Activated CD8-positive, alpha-beta memory T cell treated with anti-CD3 and anti-CD28 coated beads, Interleukin-2, amount 50 U/mL, for 24 hours (primary cell): ENCODE results near the gene ZACN.

ENCODE experiments used
- DNase-seq: peaks from one replicate; pipeline ENCODE4 v3.0.0-alpha.2; 2020; ENCODE audit errors: extremely low read depth

The ZACN gene

GRCh38 chr17:76102944-76103273, 23.9 kb downstream of the ZACN start:
- no peak for DNase-seq

DNA sequence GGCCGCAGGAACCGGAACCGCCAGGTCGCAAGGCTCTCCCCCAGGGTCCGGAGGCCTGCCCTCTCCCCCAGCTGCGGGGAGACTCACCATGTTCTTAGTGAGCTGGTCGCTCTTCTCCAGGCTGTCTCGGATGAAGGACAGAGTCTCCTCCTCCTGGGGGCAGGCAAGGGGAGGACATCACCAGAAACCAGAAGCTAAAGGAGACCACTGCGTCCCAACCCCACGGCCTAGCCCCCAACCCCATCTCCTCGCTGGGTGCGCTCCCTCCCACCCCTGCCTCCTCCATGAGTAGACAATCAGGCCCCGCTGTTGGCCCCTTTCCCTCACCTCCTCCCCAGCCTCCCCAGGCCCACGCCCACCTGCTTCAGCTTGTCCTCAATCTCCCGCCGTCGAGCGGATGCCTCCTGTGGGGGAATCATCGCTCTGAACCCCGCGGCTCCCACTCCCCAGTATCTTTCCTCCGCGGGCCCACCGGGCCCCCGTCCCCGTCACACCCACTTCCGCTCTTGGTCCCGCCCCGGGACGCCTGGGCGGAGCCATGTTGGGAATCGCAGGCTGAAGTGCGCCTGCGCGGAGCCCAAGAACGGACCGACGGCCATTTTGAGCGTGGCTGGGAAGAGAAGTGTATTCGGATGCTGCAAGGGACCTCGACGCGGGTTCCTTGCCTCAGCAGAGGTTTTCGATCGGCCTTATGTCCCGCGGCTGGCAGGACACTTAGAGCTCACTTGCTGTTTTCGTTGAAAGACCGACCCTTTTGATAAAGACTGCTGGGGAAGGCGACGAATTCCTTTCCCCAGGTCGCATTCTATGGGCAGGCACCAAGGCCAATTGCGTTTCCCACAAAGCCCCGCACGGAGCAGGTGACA, 24.5 kb downstream of the ZACN start, which contains the start of gene EXOC7:
Gene EXOC7 (minus strand): TSS at position 514 of the 866 bp plus-strand sequence. CDS start 95 bp downstream, at position 419.
- peak; percentile 77 for DNase-seq

DNA sequence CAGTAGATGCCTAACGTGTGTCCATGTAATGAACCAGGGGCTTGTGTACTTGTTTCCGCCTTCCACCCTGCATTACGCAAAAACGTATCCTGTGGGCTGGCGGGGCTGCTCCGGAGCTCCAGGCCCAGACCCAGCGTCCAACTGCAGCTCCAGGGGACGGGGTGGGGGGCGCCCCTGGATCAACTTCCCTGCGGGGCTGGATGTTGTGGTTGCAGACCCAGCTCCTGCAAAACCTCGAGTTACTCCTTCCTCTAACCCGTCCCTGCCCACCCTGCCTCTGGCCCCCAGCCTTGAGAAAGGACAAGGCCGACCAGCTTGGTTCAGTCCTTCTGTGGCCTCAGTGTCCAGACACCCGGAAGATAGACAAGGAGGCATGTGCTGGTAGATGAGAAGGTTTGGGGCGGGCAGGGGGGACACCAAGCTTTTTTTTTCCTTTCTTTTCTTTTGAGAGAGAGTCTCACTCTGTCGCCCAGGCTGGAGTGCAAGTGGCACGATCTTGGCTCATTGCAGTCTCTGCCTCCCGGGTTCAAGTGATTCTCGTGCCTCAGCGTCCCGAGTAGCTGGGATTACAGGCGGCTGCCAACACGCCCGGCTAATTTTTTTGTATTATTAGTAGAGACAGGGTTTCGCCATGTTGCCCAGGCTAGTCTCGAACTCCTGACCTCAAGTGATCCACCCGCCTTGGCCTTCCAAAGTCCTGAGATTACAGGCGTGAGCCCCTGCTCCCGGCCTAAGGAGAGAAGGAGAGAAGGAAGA, 25.3 kb downstream of the ZACN start:
- DNase-seq, result no peak

GRCh38 chr17:76104896-76105231, 25.9 kb downstream of the ZACN start:
- no peak for DNase-seq

- no peak for DNase-seq
Observed at GRCh38 chr17:76106703-76107102, 27.7 kb downstream of the ZACN start.

DNA sequence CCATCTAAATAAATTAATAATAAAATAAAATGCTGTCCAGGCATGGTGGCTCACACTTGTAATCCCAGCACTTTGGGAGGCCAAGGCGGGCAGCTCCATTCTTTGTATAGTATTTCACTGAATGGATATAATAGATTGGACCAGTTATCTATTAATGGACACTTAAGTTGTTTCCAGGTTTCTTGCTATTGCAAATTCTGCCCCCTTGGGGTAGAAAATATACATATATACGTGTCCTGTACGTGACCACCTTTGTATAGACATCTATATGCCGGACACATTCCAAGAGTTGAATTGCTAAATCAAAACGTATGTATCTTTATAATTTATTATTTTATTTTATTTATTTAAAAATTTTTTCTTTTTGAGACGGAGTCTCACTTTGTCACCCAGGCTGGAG, 28.5 kb downstream of the ZACN start:
- no peak for DNase-seq

DNA sequence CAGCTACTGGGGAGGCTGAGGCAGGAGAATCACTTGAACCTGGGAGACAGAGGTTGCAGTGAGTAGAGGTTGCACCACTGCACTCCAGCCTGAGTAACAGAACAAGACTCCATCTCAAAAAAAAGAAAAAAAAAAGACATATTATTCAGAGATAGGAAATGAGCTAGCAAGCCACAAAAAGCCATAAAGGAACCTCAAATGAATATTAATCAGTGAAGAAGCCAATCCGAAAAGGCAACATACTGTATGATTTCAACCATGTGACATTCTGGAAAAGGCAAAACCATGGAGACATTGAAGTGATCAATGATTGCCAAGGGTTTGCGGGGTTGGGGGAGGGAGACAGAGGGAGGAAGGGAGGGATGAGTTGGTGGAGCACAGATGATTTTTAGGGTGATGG, 33.0 kb downstream of the ZACN start:
- DNase-seq, result no peak

GRCh38 chr17:76115138-76115754, 36.3 kb downstream of the ZACN start:
- DNase-seq, result no peak

- no peak for DNase-seq
Observed at GRCh38 chr17:76119409-76120371, 40.7 kb downstream of the ZACN start.

- DNase-seq, result no peak
Observed at GRCh38 chr17:76120658-76121008, 41.7 kb downstream of the ZACN start.

DNA sequence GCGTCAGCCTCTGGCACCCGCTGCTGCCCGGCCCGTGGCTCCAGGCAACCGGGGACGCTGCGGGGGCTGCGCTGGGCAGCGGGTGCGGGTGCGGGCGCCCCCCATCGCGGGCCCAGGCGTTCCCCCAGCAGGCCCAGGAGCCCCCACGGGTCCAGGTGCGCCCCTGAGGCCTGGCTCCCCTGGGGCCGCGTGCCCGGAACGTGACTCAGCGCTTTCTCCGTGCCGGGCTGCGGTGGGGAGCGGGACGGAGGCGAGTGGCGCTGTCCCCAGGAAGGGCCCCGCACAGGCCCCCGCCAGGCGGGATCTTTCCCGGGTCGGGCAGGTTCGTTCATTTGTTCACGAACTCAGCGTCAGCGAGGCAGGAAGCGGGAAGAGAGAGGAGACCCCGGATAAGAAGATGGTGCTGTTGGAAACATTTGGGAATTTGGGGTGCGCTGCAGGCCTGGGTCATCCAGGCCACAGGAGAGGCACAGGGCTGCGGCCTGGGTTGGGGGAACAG, 43.0 kb downstream of the ZACN start:
- DNase-seq, result no peak

DNA sequence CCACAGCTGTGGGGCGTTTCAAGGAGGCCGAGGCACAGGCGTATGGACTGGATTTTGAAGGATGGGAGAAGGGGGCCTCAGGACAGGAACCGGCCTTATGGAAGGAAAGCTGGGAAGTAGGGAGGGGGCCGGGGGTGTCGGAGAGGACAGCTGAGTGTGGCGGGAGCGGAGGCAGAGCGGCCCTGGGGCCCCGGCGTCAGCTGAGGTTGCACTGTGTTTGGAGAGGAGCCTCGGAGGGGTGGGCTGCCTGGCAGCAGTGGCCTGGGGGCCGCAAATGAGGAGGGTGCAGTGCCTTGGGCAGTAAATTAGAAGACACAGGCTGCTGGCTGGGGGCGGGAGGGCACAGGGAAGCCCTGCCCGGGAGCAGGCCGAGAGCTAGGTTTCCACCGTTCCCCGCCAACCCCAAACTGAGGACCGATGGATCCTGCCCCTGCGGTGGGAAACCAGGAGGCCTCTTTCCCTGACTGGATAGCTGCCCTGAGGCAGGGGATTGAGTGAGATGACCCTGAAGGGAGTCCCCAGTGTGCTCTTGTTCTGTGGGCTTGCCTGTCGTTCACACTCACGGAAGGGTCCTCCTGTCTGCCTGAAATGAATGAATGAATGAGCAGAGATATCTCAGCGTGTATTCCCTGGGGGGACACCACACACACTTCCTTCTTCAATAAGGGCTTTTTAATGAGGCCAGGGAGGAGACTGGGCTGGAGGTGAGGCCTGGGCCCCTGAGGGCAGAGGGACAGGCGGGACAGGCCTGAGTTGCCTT, 43.6 kb downstream of the ZACN start:
- no peak for DNase-seq

DNA sequence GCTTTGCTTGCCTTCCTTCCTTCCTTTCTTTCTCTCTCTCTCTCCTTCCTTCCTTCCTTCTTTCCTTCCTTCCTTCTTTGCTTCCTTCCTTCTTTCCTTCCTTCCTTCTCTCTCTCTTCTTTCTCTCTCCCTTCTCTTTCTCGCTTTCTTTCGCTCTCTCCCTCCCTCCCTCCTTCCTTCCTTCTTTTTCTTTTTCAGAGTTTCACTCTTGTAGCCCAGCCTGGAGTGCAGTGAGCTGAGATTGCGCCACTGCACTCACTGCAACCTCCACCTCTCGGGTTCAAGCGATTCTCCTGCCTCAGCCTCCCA, 44.2 kb downstream of the ZACN start:
- DNase-seq, result no peak

GRCh38 chr17:76123749-76124581, 45.0 kb downstream of the ZACN start:
- no peak for DNase-seq

DNA sequence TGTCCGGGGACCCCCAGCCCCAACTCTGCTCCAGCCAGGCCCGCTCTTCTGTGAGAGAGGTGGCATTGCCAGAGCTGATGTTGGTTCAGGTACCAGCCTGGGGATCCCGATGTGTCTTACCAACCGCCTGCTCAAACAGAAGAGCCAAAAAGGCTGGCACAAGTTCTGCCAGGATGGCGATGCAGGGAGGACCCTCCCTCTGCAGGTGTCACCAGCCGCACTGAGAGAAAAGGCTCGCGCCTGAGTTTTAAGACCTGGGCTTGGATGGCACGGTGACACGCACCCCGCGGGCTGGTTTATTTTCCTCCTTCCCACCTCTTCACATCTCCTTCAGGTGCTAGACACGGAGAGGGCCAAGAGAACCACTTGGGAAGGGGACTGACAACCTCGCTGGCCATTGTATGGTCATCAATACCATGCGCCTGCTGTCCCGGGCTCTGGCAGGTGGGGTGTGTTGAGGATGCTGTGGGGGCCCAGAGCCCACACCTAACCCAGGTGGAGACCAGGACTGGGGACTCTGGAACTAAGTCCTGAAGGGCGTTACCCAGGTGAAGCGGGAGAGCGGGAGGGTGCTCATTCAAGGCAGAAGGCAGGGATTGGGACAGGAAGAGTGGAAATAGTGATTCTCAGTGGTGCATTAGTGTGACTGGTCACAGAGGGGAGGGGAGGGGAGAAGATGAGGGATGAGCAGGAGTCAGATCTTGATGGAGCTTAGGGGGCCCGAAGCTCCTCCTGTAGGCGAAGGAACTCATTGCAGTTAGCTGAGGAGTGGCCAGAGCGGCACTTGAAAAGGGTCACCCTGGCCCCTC, 45.8 kb downstream of the ZACN start:
- DNase-seq, result no peak

- DNase-seq, result no peak
Observed at GRCh38 chr17:76125391-76125675, 46.4 kb downstream of the ZACN start.

- DNase-seq, result no peak
Observed at GRCh38 chr17:76125922-76126321, 46.9 kb downstream of the ZACN start.

DNA sequence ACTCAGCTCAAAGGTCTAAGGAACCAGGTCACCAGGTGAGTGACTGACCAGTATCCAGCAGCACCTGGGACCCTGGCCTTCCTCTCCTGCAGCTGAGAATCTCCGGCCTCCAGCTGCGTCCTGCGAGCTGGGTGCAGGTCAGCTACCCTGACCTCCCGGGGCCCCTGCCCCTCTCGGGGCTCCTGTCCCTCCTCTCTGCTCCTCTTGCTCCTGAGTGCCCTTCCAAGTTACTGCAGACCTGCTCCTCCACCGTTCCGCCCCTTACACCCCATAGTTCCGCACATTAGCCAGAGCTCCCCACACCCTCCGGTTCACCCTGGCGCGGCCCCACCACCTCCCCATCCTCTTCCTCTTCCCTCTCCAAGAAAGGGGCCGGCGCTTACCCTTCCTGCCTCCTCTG, 51.5 kb downstream of the ZACN start:
- no peak for DNase-seq

- no peak for DNase-seq
Observed at GRCh38 chr17:76131051-76131691, 52.2 kb downstream of the ZACN start.
